ENCODE results near the gene L3MBTL2.
A peak's percentile ranks its signal among the peaks of the same experiment; 100 is the strongest.

Gene L3MBTL2

GRCh38 chr22:41243361-41243760 is 38.2 kb downstream of the L3MBTL2 start:
- no peak for TF ChIP-seq CTCF (IDR thresholded peaks at IDR 0.05; ENCODE audit: poor library complexity, severe bottlenecking)
- DNase-seq (ENCODE audit: low spot score) (no peak), ATAC-seq (ENCODE audit: low read depth) (peak; percentile 23)
- Histone ChIP-seq H3K4me3 (ENCODE audit: severe bottlenecking) (no peak overlapping the region), H3K4me1 (ENCODE audit: insufficient read depth, poor library complexity, severe bottlenecking) (no peaks in the 10 kb centered on the region), H3K9me3 (ENCODE audit: severe bottlenecking) (no peaks in the 10 kb centered on the region), H3K36me3 (ENCODE audit: low read depth) (peaks cover 20% of the 10 kb centered on the region), H3K27me3 (ENCODE audit: insufficient read depth, poor library complexity, severe bottlenecking) (no peaks in the 10 kb centered on the region), H3K27ac (ENCODE audit: poor library complexity, severe bottlenecking) (peak overlapping the region; percentile 20)

GRCh38 chr22:41245917-41246499 is 40.9 kb downstream of the L3MBTL2 start:
- Histone ChIP-seq H3K36me3 (ENCODE audit: low read depth) (peaks cover 47% of the 10 kb centered on the region), H3K4me1 (ENCODE audit: insufficient read depth, poor library complexity, severe bottlenecking) (no peaks in the 10 kb centered on the region), H3K27ac (ENCODE audit: poor library complexity, severe bottlenecking) (no peak overlapping the region), H3K27me3 (ENCODE audit: insufficient read depth, poor library complexity, severe bottlenecking) (no peaks in the 10 kb centered on the region), H3K4me3 (ENCODE audit: severe bottlenecking) (no peak overlapping the region), H3K9me3 (ENCODE audit: severe bottlenecking) (no peaks in the 10 kb centered on the region)
- no peak for ATAC-seq (ENCODE audit: low read depth)
- DNase-seq (ENCODE audit: low spot score): no peak
- TF ChIP-seq CTCF (IDR thresholded peaks at IDR 0.05; ENCODE audit: poor library complexity, severe bottlenecking): no peak

- H3K9me3 ChIP-seq (ENCODE audit: severe bottlenecking): no peaks in the 10 kb centered on the region
- ATAC-seq (ENCODE audit: low read depth) (no peak), DNase-seq (ENCODE audit: low spot score) (no peak)
- TF ChIP-seq CTCF (IDR thresholded peaks at IDR 0.05; ENCODE audit: poor library complexity, severe bottlenecking): no peak
- no peaks in the 10 kb centered on the region for H3K4me1 ChIP-seq (ENCODE audit: insufficient read depth, poor library complexity, severe bottlenecking)
- no peak overlapping the region for H3K4me3 ChIP-seq (ENCODE audit: severe bottlenecking)
- H3K27ac ChIP-seq (ENCODE audit: poor library complexity, severe bottlenecking): no peak overlapping the region
- peaks cover 64% of the 10 kb centered on the region for H3K36me3 ChIP-seq (ENCODE audit: low read depth)
- H3K27me3 ChIP-seq (ENCODE audit: insufficient read depth, poor library complexity, severe bottlenecking): no peaks in the 10 kb centered on the region
Measured at GRCh38 chr22:41247703-41248102, 42.6 kb downstream of the L3MBTL2 start.

GRCh38 chr22:41248314-41248713 is 43.2 kb downstream of the L3MBTL2 start:
- Histone ChIP-seq H3K36me3 (ENCODE audit: low read depth) (peaks cover 70% of the 10 kb centered on the region), H3K27me3 (ENCODE audit: insufficient read depth, poor library complexity, severe bottlenecking) (no peaks in the 10 kb centered on the region), H3K4me3 (ENCODE audit: severe bottlenecking) (no peak overlapping the region), H3K27ac (ENCODE audit: poor library complexity, severe bottlenecking) (no peak overlapping the region), H3K4me1 (ENCODE audit: insufficient read depth, poor library complexity, severe bottlenecking) (no peaks in the 10 kb centered on the region), H3K9me3 (ENCODE audit: severe bottlenecking) (no peaks in the 10 kb centered on the region)
- no peak for ATAC-seq (ENCODE audit: low read depth)
- no peak for DNase-seq (ENCODE audit: low spot score)
- TF ChIP-seq CTCF (IDR thresholded peaks at IDR 0.05; ENCODE audit: poor library complexity, severe bottlenecking): no peak

GRCh38 chr22:41248758-41249157 is 43.6 kb downstream of the L3MBTL2 start:
- Histone ChIP-seq H3K36me3 (ENCODE audit: low read depth) (peaks cover 74% of the 10 kb centered on the region), H3K4me3 (ENCODE audit: severe bottlenecking) (no peak overlapping the region), H3K27ac (ENCODE audit: poor library complexity, severe bottlenecking) (no peak overlapping the region), H3K27me3 (ENCODE audit: insufficient read depth, poor library complexity, severe bottlenecking) (no peaks in the 10 kb centered on the region), H3K4me1 (ENCODE audit: insufficient read depth, poor library complexity, severe bottlenecking) (no peaks in the 10 kb centered on the region), H3K9me3 (ENCODE audit: severe bottlenecking) (no peaks in the 10 kb centered on the region)
- DNase-seq (ENCODE audit: low spot score): no peak
- TF ChIP-seq CTCF (IDR thresholded peaks at IDR 0.05; ENCODE audit: poor library complexity, severe bottlenecking): no peak
- no peak for ATAC-seq (ENCODE audit: low read depth)
